ENCODE results near the gene PRKCSH.
A peak's percentile ranks its signal among the peaks of the same experiment; 100 is the strongest.
"Not testable (repeated sequence)": the region's sequence is repeated elsewhere in the genome, so short reads cannot be mapped to it uniquely, and the experiment has no call there.

Gene PRKCSH

GRCh38 chr19:11425719-11426457 lies 9.5 kb upstream of the PRKCSH start:
- DNase-seq (ENCODE audit: insufficient read length, low spot score): no peak
- FAIRE-seq: no peak
- TF ChIP-seq POLR2A (IDR thresholded peaks at IDR 0.05; ENCODE audit: low read depth, low read length): no peak

GRCh38 chr19:11426656-11427055 lies 8.8 kb upstream of the PRKCSH start:
- FAIRE-seq (no peak), DNase-seq (ENCODE audit: insufficient read length, low spot score) (no peak)
- TF ChIP-seq POLR2A (IDR thresholded peaks at IDR 0.05; ENCODE audit: low read depth, low read length): no peak

GRCh38 chr19:11433526-11433925 lies 1.9 kb upstream of the PRKCSH start:
- DNase-seq (ENCODE audit: insufficient read length, low spot score); FAIRE-seq: not testable (repeated sequence)

GRCh38 chr19:11434703-11435056 lies 755 bp upstream of the PRKCSH start:
- no peak for TF ChIP-seq POLR2A (IDR thresholded peaks at IDR 0.05; ENCODE audit: low read depth, low read length)
- no peak for FAIRE-seq
- DNase-seq (ENCODE audit: insufficient read length, low spot score): no peak

- no peak for FAIRE-seq
- TF ChIP-seq POLR2A (IDR thresholded peaks at IDR 0.05; ENCODE audit: low read depth, low read length): 0 out of 2 replicates have a peak, but pooled peaks have one; percentile 11
- no peak for DNase-seq (ENCODE audit: insufficient read length, low spot score)
Observed at GRCh38 chr19:11435833-11436313, 438 bp downstream of the PRKCSH start.

GRCh38 chr19:11437955-11438354 lies 2.5 kb downstream of the PRKCSH start:
- FAIRE-seq (no peak), DNase-seq (ENCODE audit: insufficient read length, low spot score) (no peak)
- no peak for TF ChIP-seq POLR2A (IDR thresholded peaks at IDR 0.05; ENCODE audit: low read depth, low read length)

- FAIRE-seq: no peak
Observed at GRCh38 chr19:11444059-11444458, 8.6 kb downstream of the PRKCSH start.

GRCh38 chr19:11445141-11445540 lies 9.7 kb downstream of the PRKCSH start:
- no peak for TF ChIP-seq POLR2A (IDR thresholded peaks at IDR 0.05; ENCODE audit: low read depth, low read length)
- DNase-seq (ENCODE audit: insufficient read length, low spot score) (no peak), FAIRE-seq (no peak)

More at GRCh38 chr19:11444059-11444458, 8.6 kb downstream of the PRKCSH start:
- no peak for DNase-seq (ENCODE audit: insufficient read length, low spot score)
- TF ChIP-seq POLR2A (IDR thresholded peaks at IDR 0.05; ENCODE audit: low read depth, low read length): no peak

GRCh38 chr19:11446271-11446651 lies 10.8 kb downstream of the PRKCSH start:
- TF ChIP-seq POLR2A (IDR thresholded peaks at IDR 0.05; ENCODE audit: low read depth, low read length): no peak
- FAIRE-seq (no peak), DNase-seq (ENCODE audit: insufficient read length, low spot score) (no peak)

- DNase-seq (ENCODE audit: insufficient read length, low spot score) (peak; percentile 62), FAIRE-seq (no peak)
- no peak for TF ChIP-seq POLR2A (IDR thresholded peaks at IDR 0.05; ENCODE audit: low read depth, low read length)
Observed at GRCh38 chr19:11446652-11447301, 11.3 kb downstream of the PRKCSH start.

- no peak for DNase-seq (ENCODE audit: insufficient read length, low spot score)
- TF ChIP-seq POLR2A (IDR thresholded peaks at IDR 0.05; ENCODE audit: low read depth, low read length): no peak
- no peak for FAIRE-seq
Observed at GRCh38 chr19:11447347-11448262, 12.2 kb downstream of the PRKCSH start.

GRCh38 chr19:11448410-11448809 lies 13.0 kb downstream of the PRKCSH start:
- no peak for FAIRE-seq
- TF ChIP-seq POLR2A (IDR thresholded peaks at IDR 0.05; ENCODE audit: low read depth, low read length): no peak

GRCh38 chr19:11448923-11449554 lies 13.6 kb downstream of the PRKCSH start:
- DNase-seq (ENCODE audit: insufficient read length, low spot score): no peak
- FAIRE-seq: no peak
- no peak for TF ChIP-seq POLR2A (IDR thresholded peaks at IDR 0.05; ENCODE audit: low read depth, low read length)

More at GRCh38 chr19:11448410-11448809, 13.0 kb downstream of the PRKCSH start:
- no peak for DNase-seq (ENCODE audit: insufficient read length, low spot score)

Measured in H54 (cell line).